ENCODE measurements around the gene PTTG2.

DNA sequence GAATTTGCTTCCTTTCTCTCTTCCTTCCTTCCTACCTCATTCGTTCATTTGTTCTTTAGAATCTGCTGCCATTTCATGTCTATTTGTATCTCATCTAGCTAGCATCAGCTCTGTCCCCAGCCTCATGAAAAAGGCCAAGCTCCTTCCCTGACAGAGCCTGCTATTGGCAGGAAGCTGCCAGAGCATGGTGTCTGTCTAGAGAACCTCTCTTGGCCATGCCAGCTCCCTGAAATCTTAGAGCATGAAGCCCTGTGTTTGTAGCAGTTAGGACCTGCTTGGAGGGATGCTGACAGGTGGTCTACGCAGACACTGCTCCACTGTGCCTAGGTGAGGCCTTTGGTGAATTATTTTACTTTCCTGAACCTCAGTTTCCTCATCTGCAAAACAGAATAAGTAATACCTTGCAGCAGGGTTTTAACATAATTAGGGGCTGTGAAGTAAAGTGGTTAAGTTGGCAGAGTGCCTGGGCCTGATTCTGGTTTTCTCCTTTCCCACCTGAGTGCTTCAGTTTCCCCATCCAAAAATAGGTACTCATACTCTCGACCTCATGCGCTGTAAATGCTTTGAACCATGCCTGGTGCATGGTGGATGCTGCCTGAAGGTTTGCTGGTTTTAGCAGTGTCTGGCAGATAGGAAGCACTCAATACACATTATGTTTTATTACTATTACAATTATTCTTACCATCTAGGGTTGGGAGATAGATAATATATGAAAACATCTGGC is 4.7 kb downstream of the PTTG2 start:
- TF ChIP-seq EZH2 (IDR thresholded peaks at IDR 0.05; ENCODE audit: low read length) = no peak
- TF ChIP-seq, protein P1, sequence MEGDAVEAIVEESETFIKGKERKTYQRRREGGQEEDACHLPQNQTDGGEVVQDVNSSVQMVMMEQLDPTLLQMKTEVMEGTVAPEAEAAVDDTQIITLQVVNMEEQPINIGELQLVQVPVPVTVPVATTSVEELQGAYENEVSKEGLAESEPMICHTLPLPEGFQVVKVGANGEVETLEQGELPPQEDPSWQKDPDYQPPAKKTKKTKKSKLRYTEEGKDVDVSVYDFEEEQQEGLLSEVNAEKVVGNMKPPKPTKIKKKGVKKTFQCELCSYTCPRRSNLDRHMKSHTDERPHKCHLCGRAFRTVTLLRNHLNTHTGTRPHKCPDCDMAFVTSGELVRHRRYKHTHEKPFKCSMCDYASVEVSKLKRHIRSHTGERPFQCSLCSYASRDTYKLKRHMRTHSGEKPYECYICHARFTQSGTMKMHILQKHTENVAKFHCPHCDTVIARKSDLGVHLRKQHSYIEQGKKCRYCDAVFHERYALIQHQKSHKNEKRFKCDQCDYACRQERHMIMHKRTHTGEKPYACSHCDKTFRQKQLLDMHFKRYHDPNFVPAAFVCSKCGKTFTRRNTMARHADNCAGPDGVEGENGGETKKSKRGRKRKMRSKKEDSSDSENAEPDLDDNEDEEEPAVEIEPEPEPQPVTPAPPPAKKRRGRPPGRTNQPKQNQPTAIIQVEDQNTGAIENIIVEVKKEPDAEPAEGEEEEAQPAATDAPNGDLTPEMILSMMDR (optimal IDR thresholded peaks at IDR 0.05 in 1 of 3, IDR thresholded peaks at IDR 0.05 in 1 of 3, conservative IDR thresholded peaks at IDR 0.05 in 1 of 3; ENCODE audit: extremely low read depth in 1 of 3, insufficient read depth in 2 of 3, low read length in 3 of 3) = no peak
